HK-2 (cell line): Measurements from ENCODE around the gene CD200.

Experiments used
- DNase-seq: peaks from one replicate; pipeline ENCODE4 v3.0.0-alpha.2; 2018; ENCODE audit not compliant: unreplicated experiment

CD200 gene

GRCh38 chr3:112333002-112333380 is at the start of gene CD200:
CD200 (plus strand) TSS chr3:112333156; CDS start chr3:112333213, 57 bp downstream.
- no peak for DNase-seq

- no peak for DNase-seq
Measured at GRCh38 chr3:112289011-112289410, 43.9 kb upstream of the CD200 start.

- peak; percentile 18 for DNase-seq
Measured at GRCh38 chr3:112293368-112294321, 39.3 kb upstream of the CD200 start, which contains the start of gene SLC9C1. SLC9C1 (minus strand) TSS chr3:112294216; CDS start chr3:112286791, 7,425 bp downstream.

GRCh38 chr3:112297714-112298113 is 35.2 kb upstream of the CD200 start:
- DNase-seq, result no peak

GRCh38 chr3:112298781-112299180 is 34.2 kb upstream of the CD200 start:
- DNase-seq, result no peak

- DNase-seq, result no peak
Measured at GRCh38 chr3:112302150-112302830, 30.7 kb upstream of the CD200 start.

- DNase-seq, result no peak
Measured at GRCh38 chr3:112302881-112303763, 29.8 kb upstream of the CD200 start.

- DNase-seq, result no peak
Measured at GRCh38 chr3:112303764-112304325, 29.1 kb upstream of the CD200 start.

GRCh38 chr3:112304611-112305010 is 28.3 kb upstream of the CD200 start:
- no peak for DNase-seq

GRCh38 chr3:112306825-112307224 is 26.1 kb upstream of the CD200 start:
- no peak for DNase-seq

- no peak for DNase-seq
Measured at GRCh38 chr3:112307557-112307956, 25.4 kb upstream of the CD200 start.

GRCh38 chr3:112308151-112308911 is 24.6 kb upstream of the CD200 start:
- no peak for DNase-seq

- no peak for DNase-seq
Measured at GRCh38 chr3:112314649-112315048, 18.3 kb upstream of the CD200 start.

- DNase-seq, result no peak
Measured at GRCh38 chr3:112315791-112316190, 17.2 kb upstream of the CD200 start.

GRCh38 chr3:112319516-112320276 is 13.3 kb upstream of the CD200 start:
- no peak for DNase-seq

GRCh38 chr3:112320691-112321090 is 12.3 kb upstream of the CD200 start:
- no peak for DNase-seq

- no peak for DNase-seq
Measured at GRCh38 chr3:112321867-112322652, 10.9 kb upstream of the CD200 start.

- DNase-seq, result peak; percentile 6
Measured at GRCh38 chr3:112327371-112327951, 5.5 kb upstream of the CD200 start.

GRCh38 chr3:112331851-112332250 is 1.1 kb upstream of the CD200 start:
- DNase-seq, result no peak
